Measurements from ENCODE around the gene AMFR.

AMFR gene

GRCh38 chr16:56344518-56345405 is 80.6 kb downstream of the AMFR start:
- no peak overlapping the region for H3K27ac ChIP-seq
- no peak for TF ChIP-seq CTCF (conservative IDR thresholded peaks at IDR 0.05)

- TF ChIP-seq CTCF (conservative IDR thresholded peaks at IDR 0.05), result no peak
- no peak overlapping the region for H3K27ac ChIP-seq
Measured at GRCh38 chr16:56343661-56344517, 81.5 kb downstream of the AMFR start.

GRCh38 chr16:56341656-56342399 is 83.5 kb downstream of the AMFR start:
- no peak for TF ChIP-seq CTCF (conservative IDR thresholded peaks at IDR 0.05)
- no peak overlapping the region for H3K27ac ChIP-seq

- no peak for TF ChIP-seq CTCF (conservative IDR thresholded peaks at IDR 0.05)
- no peak overlapping the region for H3K27ac ChIP-seq
Measured at GRCh38 chr16:56340864-56341365, 84.4 kb downstream of the AMFR start.

GRCh38 chr16:56340416-56340815 is 84.9 kb downstream of the AMFR start:
- no peak overlapping the region for H3K27ac ChIP-seq
- no peak for TF ChIP-seq CTCF (conservative IDR thresholded peaks at IDR 0.05)

- no peak overlapping the region for H3K27ac ChIP-seq
- TF ChIP-seq CTCF (conservative IDR thresholded peaks at IDR 0.05), result no peak
Measured at GRCh38 chr16:56339431-56340195, 85.7 kb downstream of the AMFR start.
